ENCODE results near the gene BSND.

- no peak for TF ChIP-seq ZNF561 (CRISPR knock-in tag; conservative IDR thresholded peaks at IDR 0.05)
- TF ChIP-seq, protein P1, sequence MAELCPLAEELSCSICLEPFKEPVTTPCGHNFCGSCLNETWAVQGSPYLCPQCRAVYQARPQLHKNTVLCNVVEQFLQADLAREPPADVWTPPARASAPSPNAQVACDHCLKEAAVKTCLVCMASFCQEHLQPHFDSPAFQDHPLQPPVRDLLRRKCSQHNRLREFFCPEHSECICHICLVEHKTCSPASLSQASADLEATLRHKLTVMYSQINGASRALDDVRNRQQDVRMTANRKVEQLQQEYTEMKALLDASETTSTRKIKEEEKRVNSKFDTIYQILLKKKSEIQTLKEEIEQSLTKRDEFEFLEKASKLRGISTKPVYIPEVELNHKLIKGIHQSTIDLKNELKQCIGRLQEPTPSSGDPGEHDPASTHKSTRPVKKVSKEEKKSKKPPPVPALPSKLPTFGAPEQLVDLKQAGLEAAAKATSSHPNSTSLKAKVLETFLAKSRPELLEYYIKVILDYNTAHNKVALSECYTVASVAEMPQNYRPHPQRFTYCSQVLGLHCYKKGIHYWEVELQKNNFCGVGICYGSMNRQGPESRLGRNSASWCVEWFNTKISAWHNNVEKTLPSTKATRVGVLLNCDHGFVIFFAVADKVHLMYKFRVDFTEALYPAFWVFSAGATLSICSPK (IDR thresholded peaks at IDR 0.05; ENCODE audit: borderline replicate concordance): no peak
- no peak for TF ChIP-seq MEIS2 (IDR thresholded peaks at IDR 0.05; ENCODE audit: partially characterized antibody)
- TF ChIP-seq, protein P2, sequence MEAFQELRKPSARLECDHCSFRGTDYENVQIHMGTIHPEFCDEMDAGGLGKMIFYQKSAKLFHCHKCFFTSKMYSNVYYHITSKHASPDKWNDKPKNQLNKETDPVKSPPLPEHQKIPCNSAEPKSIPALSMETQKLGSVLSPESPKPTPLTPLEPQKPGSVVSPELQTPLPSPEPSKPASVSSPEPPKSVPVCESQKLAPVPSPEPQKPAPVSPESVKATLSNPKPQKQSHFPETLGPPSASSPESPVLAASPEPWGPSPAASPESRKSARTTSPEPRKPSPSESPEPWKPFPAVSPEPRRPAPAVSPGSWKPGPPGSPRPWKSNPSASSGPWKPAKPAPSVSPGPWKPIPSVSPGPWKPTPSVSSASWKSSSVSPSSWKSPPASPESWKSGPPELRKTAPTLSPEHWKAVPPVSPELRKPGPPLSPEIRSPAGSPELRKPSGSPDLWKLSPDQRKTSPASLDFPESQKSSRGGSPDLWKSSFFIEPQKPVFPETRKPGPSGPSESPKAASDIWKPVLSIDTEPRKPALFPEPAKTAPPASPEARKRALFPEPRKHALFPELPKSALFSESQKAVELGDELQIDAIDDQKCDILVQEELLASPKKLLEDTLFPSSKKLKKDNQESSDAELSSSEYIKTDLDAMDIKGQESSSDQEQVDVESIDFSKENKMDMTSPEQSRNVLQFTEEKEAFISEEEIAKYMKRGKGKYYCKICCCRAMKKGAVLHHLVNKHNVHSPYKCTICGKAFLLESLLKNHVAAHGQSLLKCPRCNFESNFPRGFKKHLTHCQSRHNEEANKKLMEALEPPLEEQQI (IDR thresholded peaks at IDR 0.05): no peak
- TF ChIP-seq ADNP (tag; IDR thresholded peaks at IDR 0.05): no peak
- TF ChIP-seq, protein P3, sequence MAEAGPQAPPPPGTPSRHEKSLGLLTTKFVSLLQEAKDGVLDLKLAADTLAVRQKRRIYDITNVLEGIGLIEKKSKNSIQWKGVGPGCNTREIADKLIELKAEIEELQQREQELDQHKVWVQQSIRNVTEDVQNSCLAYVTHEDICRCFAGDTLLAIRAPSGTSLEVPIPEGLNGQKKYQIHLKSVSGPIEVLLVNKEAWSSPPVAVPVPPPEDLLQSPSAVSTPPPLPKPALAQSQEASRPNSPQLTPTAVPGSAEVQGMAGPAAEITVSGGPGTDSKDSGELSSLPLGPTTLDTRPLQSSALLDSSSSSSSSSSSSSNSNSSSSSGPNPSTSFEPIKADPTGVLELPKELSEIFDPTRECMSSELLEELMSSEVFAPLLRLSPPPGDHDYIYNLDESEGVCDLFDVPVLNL (CRISPR knock-in tag; IDR thresholded peaks at IDR 0.05; ENCODE audit: low read depth): no peak
- no peak for TF ChIP-seq CTCF (IDR thresholded peaks at IDR 0.05 in 2 of 3, conservative IDR thresholded peaks at IDR 0.05 in 1 of 3; ENCODE audit: insufficient read depth in 2 of 3, low read depth in 1 of 3, low read length in 3 of 3)
- TF ChIP-seq DPF2 (IDR thresholded peaks at IDR 0.05): no peak
- no peak for TF ChIP-seq KDM5B (IDR thresholded peaks at IDR 0.05; ENCODE audit: insufficient replicate concordance, low read depth, low read length)
- TF ChIP-seq FOXA3 (CRISPR knock-in tag; conservative IDR thresholded peaks at IDR 0.05 in 1 of 2, IDR thresholded peaks at IDR 0.05 in 1 of 2): no peak
- TF ChIP-seq TBL1XR1 (IDR thresholded peaks at IDR 0.05; ENCODE audit: low read length in 2 of 2): no peak
- no peak for TF ChIP-seq ZNF384 (IDR thresholded peaks at IDR 0.05; ENCODE audit: low read depth, low read length)
- TF ChIP-seq GABPA (tag; conservative IDR thresholded peaks at IDR 0.05; ENCODE audit: low read depth): no peak
Observed at GRCh38 chr1:55038552-55038838, 39.8 kb downstream of the BSND start.
